Measurements from ENCODE around the gene SRSF10.

DNA sequence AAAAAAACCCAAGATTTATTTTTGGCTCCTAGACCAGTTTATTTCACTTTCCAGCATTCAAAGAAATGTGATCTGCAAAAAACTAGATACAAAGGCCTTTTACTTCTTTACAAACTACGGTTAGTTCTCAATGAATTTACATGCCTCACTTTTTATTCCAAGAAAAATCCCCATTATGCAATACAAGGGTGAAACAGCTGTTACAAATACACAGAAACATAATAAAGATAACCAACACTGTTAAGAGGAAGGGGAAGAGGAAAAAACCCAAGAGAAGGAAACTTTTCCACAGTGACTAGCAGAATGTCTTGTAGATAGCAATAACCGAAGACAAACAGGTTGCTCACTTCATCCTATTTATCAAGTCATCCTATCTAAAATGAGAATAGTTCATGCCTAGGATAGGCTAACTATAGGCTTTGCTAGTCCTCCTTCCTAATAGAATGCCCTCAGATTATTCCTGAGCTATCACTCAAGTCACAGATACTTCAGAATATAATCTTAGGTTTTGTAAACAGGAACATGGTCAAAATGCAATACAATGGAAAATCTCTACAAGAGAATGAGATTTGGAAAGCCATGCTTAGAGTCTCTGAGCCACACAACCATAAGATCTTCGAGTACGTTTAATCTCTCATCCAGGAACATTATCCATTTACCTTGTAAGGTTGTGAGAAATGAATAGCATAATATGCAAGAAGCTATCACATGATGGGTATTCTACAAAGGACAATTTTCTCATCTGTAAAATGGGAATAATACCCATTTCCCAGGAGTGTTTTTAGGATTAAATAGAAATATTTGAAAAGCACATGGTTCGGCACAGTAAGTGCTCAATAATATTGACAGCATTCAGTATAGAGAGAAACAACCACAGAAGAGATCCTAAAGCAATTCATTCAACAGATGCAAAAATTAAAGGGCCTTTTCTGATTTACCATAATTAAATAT lies 15.1 kb downstream of the SRSF10 start:
- TF ChIP-seq YY1 (IDR thresholded peaks at IDR 0.05; ENCODE audit: insufficient read depth, insufficient read length): no peak
- no peak for TF ChIP-seq ZNF274 (IDR thresholded peaks at IDR 0.05; ENCODE audit: low read depth, low read length)
- no peak for TF ChIP-seq SUZ12 (IDR thresholded peaks at IDR 0.05; ENCODE audit: extremely low read depth, insufficient read depth, insufficient read length)
